IgD-negative memory B cell (primary cell): ENCODE data around the gene AMACR. TPM values are rescaled to one million over a fixed set of nuclear protein-coding genes. Genes with fewer than 3 reads are reported as not detected.

Source experiments
- H3K27ac Mint-ChIP-seq, 3 donors: one replicate each; pipeline ENCODE4 v1.8.0; 2020 to 2022; ENCODE audit warnings: mild to moderate bottlenecking in 3 of 3, mixed read lengths in 3 of 3, moderate library complexity in 1 of 3
- H3K27me3 Mint-ChIP-seq: one replicate; pipeline ENCODE4 v1.8.0; 2021; ENCODE audit warnings: mixed read lengths
- H3K36me3 Mint-ChIP-seq: one replicate; pipeline ENCODE4 v1.8.0; 2020; ENCODE audit warnings: mild to moderate bottlenecking, mixed read lengths
- H3K4me1 Mint-ChIP-seq, 3 donors: one replicate each; pipeline ENCODE4 v1.8.0; 2020 to 2022; ENCODE audit warnings: mixed read lengths in 3 of 3, mild to moderate bottlenecking in 1 of 3
- H3K4me3 Mint-ChIP-seq, 4 donors: one replicate each; pipeline ENCODE4 v1.8.0; 2020 to 2022; ENCODE audit warnings: mild to moderate bottlenecking in 4 of 4, mixed read lengths in 4 of 4, moderate library complexity in 3 of 4
- H3K9me3 Mint-ChIP-seq, 3 donors: one replicate each; pipeline ENCODE4 v1.8.0; 2020 to 2021; ENCODE audit warnings: mixed read lengths in 3 of 3, mild to moderate bottlenecking in 1 of 3
- polyA plus RNA-seq: library from polyadenylated mRNA; unstranded; fragments of 300-500 nt; fragmentation: Illumina TruSeq; gene quantifications from one replicate; pipeline ENCODE4 v1.2.3, GENCODE V29; 2021

AMACR gene
- polyA plus RNA-seq, 1 donor from 2014 or later: 6.9 TPM

DNA sequence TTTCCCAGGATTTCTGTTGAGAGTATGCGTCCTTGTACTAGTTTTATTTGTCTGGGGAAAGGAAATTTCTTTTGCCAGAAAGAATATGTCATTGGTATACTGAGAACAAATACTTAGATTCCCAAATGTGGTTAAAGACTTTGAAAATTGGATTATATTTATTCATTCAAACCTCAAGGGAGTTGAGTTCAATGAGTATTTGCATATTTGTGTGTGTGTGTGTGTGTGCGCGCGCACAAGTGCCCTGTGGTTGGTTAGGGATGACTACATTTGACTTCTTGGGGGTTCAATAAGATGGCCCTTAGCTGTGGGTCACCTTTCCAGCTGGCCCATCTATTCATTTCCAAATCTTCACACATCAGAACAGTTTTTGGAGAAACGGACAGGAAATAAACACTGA is 66.8 kb downstream of the AMACR start:
- Mint-ChIP-seq H3K36me3 (no peaks in the 10 kb centered on the region), H3K4me1 (peaks cover 0 to 3% (median 0%) of the 10 kb centered on the region in 3 donors), H3K9me3 (no peaks in the 10 kb centered on the region), H3K27me3 (peaks cover 32% of the 10 kb centered on the region), H3K4me3 (no peak overlapping the region), H3K27ac (no peak overlapping the region)

DNA sequence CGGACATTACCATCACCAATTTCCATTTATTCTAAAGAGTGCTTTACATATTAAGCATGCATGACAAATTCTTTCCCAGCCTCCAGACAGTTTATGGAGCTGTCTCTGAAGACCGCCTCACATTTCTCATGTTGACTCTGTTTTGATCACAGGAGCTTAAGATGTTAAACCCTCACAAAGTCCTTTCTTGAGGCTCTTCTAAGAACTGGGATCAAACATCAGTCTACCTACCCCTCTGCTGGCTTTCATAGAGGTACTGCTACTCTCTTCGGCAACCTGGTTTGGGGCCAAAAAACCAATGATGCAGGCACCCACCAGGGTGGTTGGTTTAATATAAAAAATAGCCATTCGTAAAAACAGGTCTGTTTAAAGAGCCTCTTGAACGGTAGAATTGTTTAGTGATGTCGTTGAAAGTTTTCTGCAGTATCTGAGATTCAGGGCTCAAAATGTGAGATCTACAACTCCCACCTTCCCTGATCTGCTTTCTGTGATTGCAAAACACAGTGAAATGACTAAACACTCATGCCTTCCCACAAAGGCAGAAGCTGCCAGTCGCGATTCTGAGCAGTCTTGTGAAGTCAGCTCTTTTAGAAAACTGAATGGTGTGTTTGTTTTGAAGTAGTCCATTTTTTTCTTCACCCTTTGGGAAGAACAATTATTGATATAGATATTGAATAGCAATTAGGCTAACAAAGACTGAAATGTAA is 68.1 kb downstream of the AMACR start:
- peaks cover 35% of the 10 kb centered on the region for H3K27me3 Mint-ChIP-seq
- H3K36me3 Mint-ChIP-seq: no peaks in the 10 kb centered on the region
- no peak overlapping the region for H3K27ac Mint-ChIP-seq
- H3K9me3 Mint-ChIP-seq: no peaks in the 10 kb centered on the region
- H3K4me3 Mint-ChIP-seq: no peak overlapping the region
- H3K4me1 Mint-ChIP-seq: peaks cover 0 to 4% (median 2%) of the 10 kb centered on the region in 3 donors

DNA sequence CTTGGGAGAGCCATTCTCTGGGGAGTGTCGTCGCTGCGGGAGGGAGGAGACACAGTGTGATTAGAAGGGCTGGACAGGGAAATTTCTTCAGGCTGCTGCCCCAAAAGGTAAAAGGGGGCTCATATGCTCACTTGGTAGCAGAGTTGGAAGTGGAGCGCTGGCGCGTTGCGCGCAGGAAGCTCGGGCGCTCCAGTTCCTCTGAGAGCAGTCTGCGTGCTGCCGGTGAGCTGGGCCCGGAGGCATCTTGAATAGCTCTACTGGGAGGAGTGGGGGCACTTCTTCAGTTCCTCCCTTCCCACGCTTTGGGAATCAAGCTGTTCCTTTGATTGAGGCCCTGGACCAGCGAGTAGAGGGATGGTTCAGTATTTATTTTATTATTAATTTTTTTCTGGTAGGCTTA is 69.0 kb downstream of the AMACR start:
- Mint-ChIP-seq H3K27me3 (peaks cover 35% of the 10 kb centered on the region), H3K36me3 (no peaks in the 10 kb centered on the region), H3K9me3 (no peaks in the 10 kb centered on the region), H3K4me1 (peaks cover 2 to 12% (median 10%) of the 10 kb centered on the region in 3 donors), H3K4me3 (no peak overlapping the region), H3K27ac (peak overlapping the region in 1 of 3 donors; percentile 11)

DNA sequence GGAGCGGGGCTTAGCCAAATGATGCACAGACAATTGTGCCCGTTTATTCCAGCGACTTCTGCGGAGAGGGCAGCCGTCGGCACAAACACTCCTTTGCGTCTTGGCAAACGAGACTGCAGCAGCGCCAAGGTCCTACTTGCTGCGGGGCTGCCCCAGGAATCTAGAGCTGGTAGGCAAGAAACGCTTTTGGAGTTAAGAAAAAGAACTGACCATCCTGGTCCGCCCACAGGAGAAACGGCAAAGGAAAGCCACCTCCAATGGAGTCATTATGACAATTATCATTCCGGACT is 69.4 kb downstream of the AMACR start:
- Mint-ChIP-seq H3K36me3 (no peaks in the 10 kb centered on the region), H3K4me1 (peaks cover 5 to 16% (median 14%) of the 10 kb centered on the region in 3 donors), H3K4me3 (no peak overlapping the region), H3K27me3 (peaks cover 35% of the 10 kb centered on the region), H3K27ac (peak overlapping the region in 1 of 3 donors; percentile 11), H3K9me3 (no peaks in the 10 kb centered on the region)

DNA sequence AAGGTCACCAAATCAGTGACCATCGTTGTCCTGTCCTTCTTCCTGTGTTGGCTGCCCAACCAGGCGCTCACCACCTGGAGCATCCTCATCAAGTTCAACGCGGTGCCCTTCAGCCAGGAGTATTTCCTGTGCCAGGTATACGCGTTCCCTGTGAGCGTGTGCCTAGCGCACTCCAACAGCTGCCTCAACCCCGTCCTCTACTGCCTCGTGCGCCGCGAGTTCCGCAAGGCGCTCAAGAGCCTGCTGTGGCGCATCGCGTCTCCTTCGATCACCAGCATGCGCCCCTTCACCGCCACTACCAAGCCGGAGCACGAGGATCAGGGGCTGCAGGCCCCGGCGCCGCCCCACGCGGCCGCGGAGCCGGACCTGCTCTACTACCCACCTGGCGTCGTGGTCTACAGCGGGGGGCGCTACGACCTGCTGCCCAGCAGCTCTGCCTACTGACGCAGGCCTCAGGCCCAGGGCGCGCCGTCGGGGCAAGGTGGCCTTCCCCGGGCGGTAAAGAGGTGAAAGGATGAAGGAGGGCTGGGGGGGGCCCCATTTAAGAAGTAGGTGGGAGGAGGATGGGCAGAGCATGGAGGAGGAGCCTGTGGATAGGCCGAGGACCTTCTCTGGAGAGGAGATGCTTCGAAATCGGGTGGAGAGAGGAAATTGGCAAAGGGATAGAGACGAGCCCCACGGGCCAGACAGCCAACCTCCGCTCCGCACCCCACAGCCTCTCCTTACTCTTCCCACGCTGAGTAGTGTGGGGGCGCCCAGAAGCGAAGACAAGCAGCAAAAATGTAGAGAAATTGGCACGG is 69.9 kb downstream of the AMACR start:
- peaks cover 35% of the 10 kb centered on the region for H3K27me3 Mint-ChIP-seq
- H3K4me1 Mint-ChIP-seq: peaks cover 5 to 21% (median 14%) of the 10 kb centered on the region in 3 donors
- H3K36me3 Mint-ChIP-seq: no peaks in the 10 kb centered on the region
- no peak overlapping the region for H3K4me3 Mint-ChIP-seq
- H3K27ac Mint-ChIP-seq: peak overlapping the region in 1 of 3 donors; percentile 11
- no peaks in the 10 kb centered on the region for H3K9me3 Mint-ChIP-seq

DNA sequence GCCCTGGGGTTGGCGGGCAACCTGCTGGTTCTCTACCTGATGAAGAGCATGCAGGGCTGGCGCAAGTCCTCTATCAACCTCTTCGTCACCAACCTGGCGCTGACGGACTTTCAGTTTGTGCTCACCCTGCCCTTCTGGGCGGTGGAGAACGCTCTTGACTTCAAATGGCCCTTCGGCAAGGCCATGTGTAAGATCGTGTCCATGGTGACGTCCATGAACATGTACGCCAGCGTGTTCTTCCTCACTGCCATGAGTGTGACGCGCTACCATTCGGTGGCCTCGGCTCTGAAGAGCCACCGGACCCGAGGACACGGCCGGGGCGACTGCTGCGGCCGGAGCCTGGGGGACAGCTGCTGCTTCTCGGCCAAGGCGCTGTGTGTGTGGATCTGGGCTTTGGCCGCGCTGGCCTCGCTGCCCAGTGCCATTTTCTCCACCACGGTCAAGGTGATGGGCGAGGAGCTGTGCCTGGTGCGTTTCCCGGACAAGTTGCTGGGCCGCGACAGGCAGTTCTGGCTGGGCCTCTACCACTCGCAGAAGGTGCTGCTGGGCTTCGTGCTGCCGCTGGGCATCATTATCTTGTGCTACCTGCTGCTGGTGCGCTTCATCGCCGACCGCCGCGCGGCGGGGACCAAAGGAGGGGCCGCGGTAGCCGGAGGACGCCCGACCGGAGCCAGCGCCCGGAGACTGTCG is 70.7 kb downstream of the AMACR start:
- H3K9me3 Mint-ChIP-seq: no peaks in the 10 kb centered on the region

DNA sequence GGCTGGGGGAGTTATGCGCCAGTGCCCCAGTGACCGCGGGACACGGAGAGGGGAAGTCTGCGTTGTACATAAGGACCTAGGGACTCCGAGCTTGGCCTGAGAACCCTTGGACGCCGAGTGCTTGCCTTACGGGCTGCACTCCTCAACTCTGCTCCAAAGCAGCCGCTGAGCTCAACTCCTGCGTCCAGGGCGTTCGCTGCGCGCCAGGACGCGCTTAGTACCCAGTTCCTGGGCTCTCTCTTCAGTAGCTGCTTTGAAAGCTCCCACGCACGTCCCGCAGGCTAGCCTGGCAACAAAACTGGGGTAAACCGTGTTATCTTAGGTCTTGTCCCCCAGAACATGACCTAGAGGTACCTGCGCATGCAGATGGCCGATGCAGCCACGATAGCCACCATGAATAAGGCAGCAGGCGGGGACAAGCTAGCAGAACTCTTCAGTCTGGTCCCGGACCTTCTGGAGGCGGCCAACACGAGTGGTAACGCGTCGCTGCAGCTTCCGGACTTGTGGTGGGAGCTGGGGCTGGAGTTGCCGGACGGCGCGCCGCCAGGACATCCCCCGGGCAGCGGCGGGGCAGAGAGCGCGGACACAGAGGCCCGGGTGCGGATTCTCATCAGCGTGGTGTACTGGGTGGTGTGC is 71.4 kb downstream of the AMACR start, which contains the start of gene RXFP3:
Gene RXFP3 (plus strand): TSS at position 6 of the 636 bp plus-strand sequence. CDS start 355 bp downstream, at position 361.
- Mint-ChIP-seq H3K27ac (peak within 1 kb of the TSS in 2 of 3 donors; percentile 31 to 73), H3K27me3 (peaks cover 28% of the 10 kb centered on the region), H3K9me3 (no peaks in the 10 kb centered on the region), H3K4me3 (peak within 1 kb of the TSS in 1 of 4 donors; percentile 9), H3K36me3 (no peaks in the 10 kb centered on the region), H3K4me1 (peaks cover 5 to 21% (median 14%) of the 10 kb centered on the region in 3 donors)

More for the DNA sequence above, 70.7 kb downstream of the AMACR start:
- peaks cover 5 to 21% (median 14%) of the 10 kb centered on the region in 3 donors for H3K4me1 Mint-ChIP-seq
- H3K27me3 Mint-ChIP-seq: peaks cover 31% of the 10 kb centered on the region
- no peaks in the 10 kb centered on the region for H3K36me3 Mint-ChIP-seq
- no peak overlapping the region for H3K4me3 Mint-ChIP-seq
- no peak overlapping the region for H3K27ac Mint-ChIP-seq

Other genes starting within 250 kb of the AMACR start
- not detected for gene ADAMTS12, start 116.1 kb downstream of the AMACR start, polyA plus RNA-seq
- gene RXFP3, start 71.7 kb downstream of the AMACR start, polyA plus RNA-seq: not detected
- gene SLC45A2, start 23.4 kb downstream of the AMACR start, polyA plus RNA-seq: not detected
- gene C1QTNF3, start 35.2 kb upstream of the AMACR start, polyA plus RNA-seq: 0.81 TPM